Kidney epithelial cell (primary cell): Measurements from ENCODE around the gene DNAH1. TPM values are rescaled to one million over a fixed set of nuclear protein-coding genes. Genes with fewer than 3 reads are reported as not detected.

Experiments
- DNase-seq: peaks from one replicate; pipeline ENCODE4 v3.0.0-alpha.2; 2010; ENCODE audit warnings: low read depth
- H3K27me3 ChIP-seq: 2 replicates; pipeline ENCODE4 v1.6.0; 2011; ENCODE audit warnings: low read length; ENCODE audit not compliant: control insufficient read depth, insufficient read depth
- H3K36me3 ChIP-seq: 2 replicates; pipeline ENCODE4 v1.5.1; 2011; ENCODE audit warnings: low read length; ENCODE audit not compliant: control insufficient read depth, insufficient read depth
- H3K4me3 ChIP-seq: 2 replicates; pipeline ENCODE4 v1.5.1; 2011; ENCODE audit warnings: low read depth, mild to moderate bottlenecking, control low read depth, low read length
- total RNA-seq: library from RNA; depleted of rRNA; stranded (reverse); fragments of >200 nt; gene quantifications from 2 replicates; pipeline ENCODE4 v1.2.3, GENCODE V29; 2015
- TF ChIP-seq, protein P1 (sequence below): IDR thresholded peaks from 2 replicates; pipeline ENCODE4 v1.5.1; 2011; ENCODE audit warnings: mild to moderate bottlenecking, moderate library complexity, low read length, control low read depth, inconsistent platforms; ENCODE audit not compliant: insufficient read depth, poor library complexity, severe bottlenecking

Gene DNAH1
- total RNA-seq, 1 donor from 2014 or later, result 0.96 TPM

- TF ChIP-seq, protein P1, sequence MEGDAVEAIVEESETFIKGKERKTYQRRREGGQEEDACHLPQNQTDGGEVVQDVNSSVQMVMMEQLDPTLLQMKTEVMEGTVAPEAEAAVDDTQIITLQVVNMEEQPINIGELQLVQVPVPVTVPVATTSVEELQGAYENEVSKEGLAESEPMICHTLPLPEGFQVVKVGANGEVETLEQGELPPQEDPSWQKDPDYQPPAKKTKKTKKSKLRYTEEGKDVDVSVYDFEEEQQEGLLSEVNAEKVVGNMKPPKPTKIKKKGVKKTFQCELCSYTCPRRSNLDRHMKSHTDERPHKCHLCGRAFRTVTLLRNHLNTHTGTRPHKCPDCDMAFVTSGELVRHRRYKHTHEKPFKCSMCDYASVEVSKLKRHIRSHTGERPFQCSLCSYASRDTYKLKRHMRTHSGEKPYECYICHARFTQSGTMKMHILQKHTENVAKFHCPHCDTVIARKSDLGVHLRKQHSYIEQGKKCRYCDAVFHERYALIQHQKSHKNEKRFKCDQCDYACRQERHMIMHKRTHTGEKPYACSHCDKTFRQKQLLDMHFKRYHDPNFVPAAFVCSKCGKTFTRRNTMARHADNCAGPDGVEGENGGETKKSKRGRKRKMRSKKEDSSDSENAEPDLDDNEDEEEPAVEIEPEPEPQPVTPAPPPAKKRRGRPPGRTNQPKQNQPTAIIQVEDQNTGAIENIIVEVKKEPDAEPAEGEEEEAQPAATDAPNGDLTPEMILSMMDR, result no peak
Observed at GRCh38 chr3:52293491-52294319, 22.4 kb upstream of the DNAH1 start.

GRCh38 chr3:52294320-52295150 lies 21.6 kb upstream of the DNAH1 start:
- Histone ChIP-seq H3K4me3 (no peak overlapping the region), H3K27me3 (peaks cover 23% of the 10 kb centered on the region), H3K36me3 (no peaks in the 10 kb centered on the region)
- DNase-seq, result no peak
- TF ChIP-seq, protein P1, result no peak

More at GRCh38 chr3:52293491-52294319, 22.4 kb upstream of the DNAH1 start:
- Histone ChIP-seq H3K36me3 (no peaks in the 10 kb centered on the region), H3K27me3 (peaks cover 15% of the 10 kb centered on the region), H3K4me3 (no peak overlapping the region)
- no peak for DNase-seq

GRCh38 chr3:52295671-52296208 lies 20.4 kb upstream of the DNAH1 start:
- Histone ChIP-seq H3K27me3 (peaks cover 23% of the 10 kb centered on the region), H3K4me3 (no peak overlapping the region), H3K36me3 (no peaks in the 10 kb centered on the region)
- no peak for DNase-seq
- TF ChIP-seq, protein P1, result no peak

DNA sequence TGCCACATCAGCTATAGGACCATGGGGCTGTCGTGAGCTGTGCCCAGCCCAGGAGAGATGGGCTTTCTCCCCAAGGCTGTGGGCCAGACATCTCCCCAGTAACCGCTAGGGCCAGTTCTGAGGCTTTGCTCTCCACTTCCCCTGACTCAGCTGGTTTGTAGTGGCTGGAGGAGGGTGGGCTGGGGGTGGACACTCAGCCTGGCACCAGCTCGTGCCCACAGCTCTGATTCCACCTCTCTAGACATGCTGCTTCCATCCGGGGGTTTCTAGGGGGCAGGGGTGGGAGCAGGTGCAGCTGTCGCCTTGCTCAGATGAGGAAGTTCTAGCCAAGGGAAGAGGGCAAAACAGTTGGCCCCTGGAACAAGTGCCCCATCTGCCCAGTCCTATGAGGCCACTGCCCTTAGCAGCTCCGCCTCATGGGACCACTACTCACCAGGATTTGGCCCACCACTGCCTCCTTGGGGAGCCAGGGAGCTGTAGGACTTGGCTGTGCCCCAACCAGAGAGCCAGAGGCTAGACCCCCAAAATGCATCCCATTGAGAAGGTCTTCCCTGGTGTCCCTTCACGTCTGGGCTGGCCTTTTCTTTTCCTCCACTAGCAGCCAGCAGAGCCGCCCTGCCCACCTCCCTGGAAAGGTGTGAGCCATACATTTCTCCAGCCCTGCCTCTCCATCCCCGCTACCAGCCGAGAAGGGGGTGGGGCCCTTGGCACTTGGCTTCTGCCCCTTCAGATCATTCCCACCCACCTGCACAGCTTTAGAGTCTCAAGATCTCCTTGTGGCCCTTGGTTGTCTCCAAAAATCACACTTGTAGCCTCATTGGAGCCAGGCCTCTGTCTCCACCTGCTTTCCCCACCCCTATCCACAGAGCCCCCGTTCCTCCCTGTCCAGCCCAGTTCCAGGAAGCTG lies 18.6 kb upstream of the DNAH1 start:
- Histone ChIP-seq H3K36me3 (no peaks in the 10 kb centered on the region), H3K27me3 (peaks cover 23% of the 10 kb centered on the region), H3K4me3 (no peak overlapping the region)
- TF ChIP-seq, protein P1, result no peak
- no peak for DNase-seq
